MG63 (cell line): ENCODE measurements around the gene TMEM150C. TPM values are rescaled to one million over a fixed set of nuclear protein-coding genes. Genes with fewer than 3 reads are reported as not detected.

Experiments
- DNase-seq: peaks from one replicate; pipeline ENCODE4 v3.0.0-alpha.2; 2020
- H3K27me3 ChIP-seq: fragments of 250-450 bp; sonication (Bioruptor Pico); 2 replicates; pipeline ENCODE4 v1.5.1; 2020; ENCODE audit warnings: mild to moderate bottlenecking, moderate library complexity
- H3K36me3 ChIP-seq: fragments of 250-450 bp; sonication (Bioruptor Pico); 2 replicates; pipeline ENCODE4 v1.5.1; 2020; ENCODE audit warnings: mild to moderate bottlenecking, moderate library complexity
- H3K4me3 ChIP-seq: fragments of 250-450 bp; sonication (Bioruptor Pico); 2 replicates; pipeline ENCODE4 v1.5.1; 2020; ENCODE audit warnings: mild to moderate bottlenecking, moderate library complexity
- H3K9me3 ChIP-seq: fragments of 250-450 bp; sonication (Bioruptor Pico); 2 replicates; pipeline ENCODE4 v1.5.1; 2020; ENCODE audit warnings: mild to moderate bottlenecking, moderate library complexity
- total RNA-seq: library from RNA; depleted of rRNA; stranded (reverse); fragments of >200 nt; shearing (Covaris generic); gene quantifications from 2 replicates; pipeline ENCODE4 v1.2.3, GENCODE V29; 2014; ENCODE audit warnings: low replicate concordance

TMEM150C gene
- total RNA-seq, 1 experiment from 2014 or later, result 0.76 TPM

DNA sequence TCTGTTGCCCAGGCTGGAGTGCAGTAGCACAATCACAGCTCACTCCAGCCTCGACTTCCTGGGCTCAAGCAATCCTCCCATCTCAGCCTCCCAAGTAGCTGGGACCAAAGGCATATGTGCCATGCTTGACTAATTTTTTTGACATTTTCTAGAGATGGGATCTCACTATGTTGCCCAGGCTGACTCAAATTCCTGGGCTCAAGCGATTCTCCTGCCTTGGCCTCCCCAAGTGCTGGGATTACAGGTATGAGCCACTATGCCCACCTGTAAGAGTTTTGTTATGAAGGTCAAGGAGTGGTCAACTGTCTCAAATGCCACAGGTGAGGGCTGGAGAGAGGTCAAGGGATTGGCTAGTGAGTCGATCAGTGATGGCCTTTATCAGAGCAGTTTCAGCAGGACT, 32.5 kb downstream of the TMEM150C start:
- Histone ChIP-seq H3K9me3 (no peaks in the 10 kb centered on the region), H3K27me3 (no peaks in the 10 kb centered on the region), H3K36me3 (no peaks in the 10 kb centered on the region), H3K4me3 (no peak overlapping the region)
- no peak for DNase-seq

- no peak for DNase-seq
- no peaks in the 10 kb centered on the region for H3K36me3 ChIP-seq
- H3K27me3 ChIP-seq, result no peaks in the 10 kb centered on the region
- no peak overlapping the region for H3K4me3 ChIP-seq
- H3K9me3 ChIP-seq, result no peaks in the 10 kb centered on the region
Observed at GRCh38 chr4:82528868-82529267, 32.9 kb downstream of the TMEM150C start.

DNA sequence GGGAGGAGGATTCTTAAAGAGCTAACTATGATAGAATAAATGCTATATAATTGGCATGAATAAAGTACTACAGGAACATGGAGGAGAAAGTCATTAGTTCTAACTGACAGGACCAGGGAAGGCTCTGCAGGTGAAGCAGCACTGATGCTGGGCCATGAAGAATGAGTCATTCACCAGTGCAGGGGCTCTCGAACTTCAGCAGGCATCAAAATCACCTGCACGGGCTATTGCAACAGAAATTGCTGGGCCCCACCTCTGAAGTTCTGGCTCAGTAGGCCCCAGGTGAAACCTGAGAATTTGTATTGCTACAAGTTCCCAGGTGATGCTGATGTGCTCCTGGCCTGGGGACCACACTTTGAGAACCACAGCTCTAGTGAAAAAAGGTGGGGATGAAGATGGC, 33.7 kb downstream of the TMEM150C start:
- no peak for DNase-seq
- no peak overlapping the region for H3K4me3 ChIP-seq
- no peaks in the 10 kb centered on the region for H3K27me3 ChIP-seq
- H3K9me3 ChIP-seq, result no peaks in the 10 kb centered on the region
- H3K36me3 ChIP-seq, result no peaks in the 10 kb centered on the region

DNA sequence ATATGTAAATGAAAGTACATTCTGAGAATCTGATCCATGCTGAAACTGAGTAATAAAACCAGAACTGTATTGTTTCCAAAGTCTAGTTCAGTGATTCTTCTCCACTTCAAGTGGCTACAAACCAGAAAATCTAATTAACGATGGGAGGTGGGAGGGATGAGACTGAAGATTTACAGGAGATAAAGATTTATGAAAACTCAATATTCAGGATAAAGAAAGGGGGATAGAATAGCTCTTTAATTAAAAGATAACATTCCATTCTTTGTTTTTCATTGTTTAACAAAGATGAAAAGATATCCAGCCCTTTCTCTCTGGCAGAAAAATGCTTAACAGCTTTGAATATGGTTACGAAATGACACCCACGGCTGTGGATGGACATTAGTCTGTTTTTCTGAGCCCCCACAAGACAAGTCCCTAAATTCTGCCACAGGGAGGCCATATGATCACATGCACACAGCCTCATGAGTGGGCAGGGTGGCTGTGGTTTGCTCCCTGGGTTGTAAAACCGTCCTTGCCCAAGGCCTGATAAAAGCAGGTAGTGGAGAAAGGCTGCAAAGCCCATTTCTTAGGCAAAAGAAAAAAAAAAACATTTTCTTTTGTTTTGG, 36.4 kb downstream of the TMEM150C start:
- DNase-seq, result no peak

DNA sequence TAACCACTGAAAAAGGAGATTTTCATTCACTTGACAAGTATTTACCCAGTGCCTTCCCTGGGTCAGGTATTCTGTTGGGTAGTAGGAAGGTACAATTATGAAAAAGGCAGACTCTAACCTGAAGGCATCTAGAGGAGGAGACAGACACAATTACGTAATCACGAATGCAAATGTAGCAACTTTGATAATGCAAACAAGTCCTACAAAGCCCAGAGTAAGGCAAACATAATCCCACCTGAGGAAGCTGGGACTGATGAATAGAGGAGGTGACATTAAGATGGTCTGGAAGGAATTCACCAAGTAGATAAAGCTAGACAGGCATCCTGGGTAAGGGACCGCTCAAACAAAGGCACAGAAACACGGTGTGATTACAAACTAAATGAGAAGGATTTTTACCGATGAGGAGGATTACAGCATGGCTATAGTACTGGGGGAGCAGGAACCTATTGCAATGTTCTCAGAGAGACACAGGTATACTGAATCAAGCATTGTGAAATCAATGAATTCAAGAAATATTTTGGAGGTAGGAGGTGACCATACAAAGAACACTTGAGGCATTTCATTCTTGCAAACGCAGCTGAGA, 37.1 kb downstream of the TMEM150C start:
- H3K4me3 ChIP-seq, result no peak overlapping the region
- no peak for DNase-seq
- no peaks in the 10 kb centered on the region for H3K9me3 ChIP-seq
- H3K27me3 ChIP-seq, result no peaks in the 10 kb centered on the region
- H3K36me3 ChIP-seq, result no peaks in the 10 kb centered on the region

More for the DNA sequence above, 36.4 kb downstream of the TMEM150C start:
- Histone ChIP-seq H3K9me3 (no peaks in the 10 kb centered on the region), H3K4me3 (no peak overlapping the region), H3K27me3 (no peaks in the 10 kb centered on the region), H3K36me3 (no peaks in the 10 kb centered on the region)

- Histone ChIP-seq H3K27me3 (no peaks in the 10 kb centered on the region), H3K4me3 (no peak overlapping the region), H3K9me3 (no peaks in the 10 kb centered on the region), H3K36me3 (no peaks in the 10 kb centered on the region)
- DNase-seq, result no peak
Observed at GRCh38 chr4:82523179-82523578, 38.6 kb downstream of the TMEM150C start.

- DNase-seq, result no peak
- no peaks in the 10 kb centered on the region for H3K36me3 ChIP-seq
- H3K9me3 ChIP-seq, result no peaks in the 10 kb centered on the region
- no peaks in the 10 kb centered on the region for H3K27me3 ChIP-seq
- H3K4me3 ChIP-seq, result no peak overlapping the region
Observed at GRCh38 chr4:82522472-82522871, 39.3 kb downstream of the TMEM150C start.

GRCh38 chr4:82521283-82521682, 40.5 kb downstream of the TMEM150C start:
- no peaks in the 10 kb centered on the region for H3K9me3 ChIP-seq
- H3K36me3 ChIP-seq, result no peaks in the 10 kb centered on the region
- DNase-seq, result no peak
- H3K27me3 ChIP-seq, result no peaks in the 10 kb centered on the region
- no peak overlapping the region for H3K4me3 ChIP-seq

GRCh38 chr4:82519776-82520175, 42.0 kb downstream of the TMEM150C start:
- no peaks in the 10 kb centered on the region for H3K27me3 ChIP-seq
- DNase-seq, result no peak
- H3K36me3 ChIP-seq, result no peaks in the 10 kb centered on the region

GRCh38 chr4:82519072-82519471, 42.7 kb downstream of the TMEM150C start:
- DNase-seq, result no peak
- Histone ChIP-seq H3K36me3 (no peaks in the 10 kb centered on the region), H3K9me3 (no peaks in the 10 kb centered on the region), H3K4me3 (no peak overlapping the region), H3K27me3 (no peaks in the 10 kb centered on the region)

More at GRCh38 chr4:82519776-82520175, 42.0 kb downstream of the TMEM150C start:
- Histone ChIP-seq H3K4me3 (no peak overlapping the region), H3K9me3 (no peaks in the 10 kb centered on the region)

- DNase-seq, result no peak
- Histone ChIP-seq H3K4me3 (no peak overlapping the region), H3K36me3 (no peaks in the 10 kb centered on the region)
Observed at GRCh38 chr4:82517043-82517442, 44.7 kb downstream of the TMEM150C start.

DNA sequence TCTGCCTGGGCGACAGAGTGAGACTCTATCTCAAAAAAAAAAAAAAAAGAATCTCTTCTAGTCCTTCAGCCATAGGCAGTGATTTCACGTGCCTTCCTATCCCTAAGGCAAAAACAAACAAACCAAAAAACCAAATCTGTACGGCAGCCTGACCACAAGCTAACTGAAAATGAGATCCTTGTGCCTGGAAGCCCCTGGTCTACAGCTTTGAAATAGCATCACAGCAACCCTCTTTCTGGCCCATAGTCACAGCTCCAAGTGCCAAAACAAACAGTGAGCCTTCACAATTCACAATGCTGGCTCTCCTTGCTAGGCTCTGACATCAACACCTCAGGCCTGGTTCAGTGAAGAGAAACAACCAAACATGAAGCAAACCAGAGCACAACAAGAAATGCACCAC, 46.1 kb downstream of the TMEM150C start:
- DNase-seq, result peak; percentile 87
- H3K36me3 ChIP-seq, result no peaks in the 10 kb centered on the region
- H3K9me3 ChIP-seq, result no peaks in the 10 kb centered on the region
- no peaks in the 10 kb centered on the region for H3K27me3 ChIP-seq
- H3K4me3 ChIP-seq, result no peak overlapping the region

More at GRCh38 chr4:82517043-82517442, 44.7 kb downstream of the TMEM150C start:
- no peaks in the 10 kb centered on the region for H3K27me3 ChIP-seq
- no peaks in the 10 kb centered on the region for H3K9me3 ChIP-seq

GRCh38 chr4:82513382-82513781, 48.4 kb downstream of the TMEM150C start:
- no peak for DNase-seq
- H3K4me3 ChIP-seq, result no peak overlapping the region
- H3K27me3 ChIP-seq, result no peaks in the 10 kb centered on the region
- H3K36me3 ChIP-seq, result no peaks in the 10 kb centered on the region
- H3K9me3 ChIP-seq, result no peaks in the 10 kb centered on the region

DNA sequence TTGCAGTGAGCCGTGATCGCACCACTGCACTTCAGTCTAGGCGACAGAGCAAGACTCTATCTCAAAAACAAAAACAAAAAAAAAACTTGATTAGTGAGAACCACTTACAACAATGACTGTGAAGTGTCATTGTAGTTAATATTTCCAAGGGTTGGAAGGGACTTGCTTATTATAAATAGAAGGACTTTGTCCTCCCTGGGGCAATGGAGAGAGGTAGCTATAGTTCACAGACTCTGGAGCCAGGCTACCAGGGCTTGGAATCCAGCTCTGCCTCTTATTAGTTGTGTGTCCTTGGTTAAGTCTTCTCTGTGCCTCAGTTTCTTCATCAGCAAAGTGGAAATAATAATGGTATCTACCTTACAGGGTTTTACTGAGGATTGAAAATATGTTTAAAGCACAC, 51.6 kb downstream of the TMEM150C start:
- Histone ChIP-seq H3K9me3 (no peaks in the 10 kb centered on the region), H3K27me3 (no peaks in the 10 kb centered on the region), H3K36me3 (no peaks in the 10 kb centered on the region), H3K4me3 (no peak overlapping the region)
- DNase-seq, result no peak

DNA sequence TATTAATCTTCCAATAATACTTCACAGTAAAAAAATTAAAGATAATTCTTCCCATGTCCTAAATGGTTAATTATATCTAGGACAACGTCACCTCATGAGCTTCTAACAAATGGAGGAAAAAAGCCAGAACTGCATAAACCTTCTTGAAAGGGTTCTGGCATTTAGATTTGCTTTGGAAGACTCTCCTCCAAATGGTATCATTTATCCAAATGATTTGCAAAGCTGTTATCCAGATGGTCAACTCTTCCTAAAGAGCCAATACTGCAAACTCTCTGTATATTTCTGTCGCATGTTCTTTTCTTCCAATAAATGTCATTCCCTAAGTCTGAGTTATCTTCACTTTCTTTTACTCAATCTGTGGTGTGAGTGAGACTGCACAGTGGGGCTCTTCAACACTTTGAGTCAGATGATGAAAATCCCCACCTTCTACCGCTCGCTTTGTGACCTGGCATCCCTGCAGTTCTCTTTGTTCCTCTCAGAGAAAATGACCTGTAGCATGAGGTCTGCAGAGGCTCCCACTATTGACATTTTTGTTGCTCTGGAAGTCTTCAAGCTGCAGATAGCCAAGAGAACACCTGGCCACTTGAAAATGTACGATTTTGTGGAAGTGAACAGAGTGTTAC, 52.9 kb downstream of the TMEM150C start:
- Histone ChIP-seq H3K27me3 (no peaks in the 10 kb centered on the region), H3K4me3 (no peak overlapping the region), H3K9me3 (no peaks in the 10 kb centered on the region), H3K36me3 (no peaks in the 10 kb centered on the region)
- no peak for DNase-seq

DNA sequence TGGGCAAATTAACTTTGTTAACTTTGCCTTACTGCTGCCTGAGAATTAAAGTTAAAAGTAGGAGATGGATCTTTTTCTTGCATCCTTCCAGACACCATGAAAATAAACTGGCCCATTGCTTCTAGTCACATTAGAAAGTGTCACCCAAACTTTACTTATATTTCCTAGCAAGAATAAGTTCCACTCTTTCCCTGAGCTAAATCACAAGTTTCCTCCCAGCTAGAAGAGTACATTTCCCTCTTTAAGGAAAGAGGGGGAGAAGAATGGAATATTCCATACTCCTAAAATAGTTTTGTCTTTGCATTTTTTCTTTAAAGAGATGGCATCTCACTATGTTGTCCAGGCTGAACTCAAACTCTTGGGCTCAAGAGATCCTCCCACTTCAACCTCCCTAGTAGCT, 53.8 kb downstream of the TMEM150C start:
- Histone ChIP-seq H3K9me3 (no peaks in the 10 kb centered on the region), H3K27me3 (no peaks in the 10 kb centered on the region), H3K36me3 (no peaks in the 10 kb centered on the region), H3K4me3 (no peak overlapping the region)
- DNase-seq, result no peak

GRCh38 chr4:82501154-82501442, 60.7 kb downstream of the TMEM150C start:
- H3K36me3 ChIP-seq, result no peaks in the 10 kb centered on the region
- no peaks in the 10 kb centered on the region for H3K9me3 ChIP-seq
- no peak for DNase-seq
- no peak overlapping the region for H3K4me3 ChIP-seq
- H3K27me3 ChIP-seq, result no peaks in the 10 kb centered on the region

DNA sequence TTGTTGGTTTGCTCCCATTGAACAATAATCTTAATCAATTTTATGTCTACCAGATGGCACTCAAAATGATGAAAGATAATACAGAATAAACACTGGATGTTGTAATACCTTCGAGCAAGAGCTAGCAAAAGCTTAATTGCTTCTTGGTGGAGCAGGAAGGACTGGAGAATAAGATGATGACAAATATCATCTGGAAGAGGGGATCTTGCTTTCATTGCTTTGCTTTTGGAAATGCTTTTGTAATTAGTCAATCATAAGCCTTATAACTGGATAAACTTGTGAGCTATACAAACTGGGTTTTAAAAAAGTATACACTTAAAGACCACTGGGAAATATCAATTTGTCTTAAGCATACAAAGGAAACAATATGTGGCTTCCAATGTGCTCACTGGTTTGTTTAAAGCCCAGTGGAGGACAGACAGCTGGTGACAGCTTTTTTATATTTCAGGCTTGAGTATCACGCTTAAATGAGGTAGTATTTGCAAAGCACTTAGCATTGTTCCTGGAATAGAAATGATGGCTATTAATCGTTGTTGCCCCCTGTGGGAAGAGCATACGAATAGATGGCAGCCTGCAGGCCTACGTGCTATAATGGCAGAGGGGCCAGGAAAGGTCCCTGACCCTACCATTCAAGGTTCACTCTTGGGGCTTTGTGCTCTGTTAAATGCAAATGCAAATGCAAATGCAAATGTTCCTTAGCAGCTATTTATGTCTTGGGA, 61.2 kb downstream of the TMEM150C start:
- DNase-seq, result no peak
- no peaks in the 10 kb centered on the region for H3K9me3 ChIP-seq
- no peak overlapping the region for H3K4me3 ChIP-seq
- no peaks in the 10 kb centered on the region for H3K36me3 ChIP-seq
- H3K27me3 ChIP-seq, result no peaks in the 10 kb centered on the region
